Measurements from ENCODE around the gene OPALIN.

The OPALIN gene

DNA sequence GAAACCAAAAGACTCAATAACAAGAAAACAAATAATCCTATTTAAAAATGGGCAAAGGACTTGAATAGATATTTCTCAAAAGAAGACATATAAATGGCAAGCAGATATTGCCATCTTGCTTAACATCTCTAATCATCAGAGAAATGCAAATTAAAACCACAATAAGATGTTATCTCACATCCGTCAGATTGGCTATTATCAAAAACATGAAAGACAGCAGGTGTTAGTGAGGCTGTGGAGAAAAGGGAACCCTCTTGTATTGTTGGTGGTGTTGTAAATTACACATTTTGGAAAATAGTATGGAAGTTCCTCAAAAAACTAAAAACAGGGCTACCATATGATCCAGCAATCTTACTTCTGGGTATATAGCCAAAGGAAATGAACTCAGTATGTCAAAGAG, 25.7 kb downstream of the OPALIN start:
- Histone ChIP-seq H3K9ac (ENCODE audit: low read length) (no peak overlapping the region), H3K36me3 (ENCODE audit: control insufficient read depth, low read depth, low read length) (no peaks in the 10 kb centered on the region), H3K9me3 (ENCODE audit: control insufficient read depth, low read depth, low read length) (no peaks in the 10 kb centered on the region), H3K4me3 (ENCODE audit: low read length) (no peak overlapping the region), H3K27ac (ENCODE audit: low read length) (no peak overlapping the region), H3K27me3 (ENCODE audit: control insufficient read depth, insufficient read depth, low read length) (no peaks in the 10 kb centered on the region), H3K4me1 (ENCODE audit: control insufficient read depth, low read depth, low read length) (peaks cover 3% of the 10 kb centered on the region)

DNA sequence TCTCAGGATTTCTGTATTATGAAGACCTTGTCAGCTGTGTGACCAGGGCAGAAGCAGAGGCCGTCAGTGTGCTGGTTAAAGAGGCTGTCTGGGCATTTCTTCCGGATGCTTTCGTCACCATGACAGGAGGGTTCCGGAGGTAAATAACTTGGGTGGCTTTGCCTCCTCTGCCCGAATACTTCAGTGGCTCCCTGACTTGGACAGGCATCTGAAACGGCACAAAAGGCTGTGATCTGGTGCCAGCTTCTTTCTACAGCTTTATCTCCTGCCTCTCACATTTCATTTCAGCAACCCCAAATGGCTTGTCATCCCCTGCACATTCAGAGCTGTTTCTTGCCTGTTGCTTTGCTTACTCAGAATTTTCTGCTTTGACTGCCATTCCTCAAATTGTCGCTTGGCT, 31.3 kb downstream of the OPALIN start:
- Histone ChIP-seq H3K4me3 (ENCODE audit: low read length) (no peak overlapping the region), H3K27ac (ENCODE audit: low read length) (no peak overlapping the region), H3K9ac (ENCODE audit: low read length) (no peak overlapping the region), H3K4me1 (ENCODE audit: control insufficient read depth, low read depth, low read length) (no peaks in the 10 kb centered on the region), H3K36me3 (ENCODE audit: control insufficient read depth, low read depth, low read length) (no peaks in the 10 kb centered on the region), H3K9me3 (ENCODE audit: control insufficient read depth, low read depth, low read length) (no peaks in the 10 kb centered on the region), H3K27me3 (ENCODE audit: control insufficient read depth, insufficient read depth, low read length) (no peaks in the 10 kb centered on the region)

DNA sequence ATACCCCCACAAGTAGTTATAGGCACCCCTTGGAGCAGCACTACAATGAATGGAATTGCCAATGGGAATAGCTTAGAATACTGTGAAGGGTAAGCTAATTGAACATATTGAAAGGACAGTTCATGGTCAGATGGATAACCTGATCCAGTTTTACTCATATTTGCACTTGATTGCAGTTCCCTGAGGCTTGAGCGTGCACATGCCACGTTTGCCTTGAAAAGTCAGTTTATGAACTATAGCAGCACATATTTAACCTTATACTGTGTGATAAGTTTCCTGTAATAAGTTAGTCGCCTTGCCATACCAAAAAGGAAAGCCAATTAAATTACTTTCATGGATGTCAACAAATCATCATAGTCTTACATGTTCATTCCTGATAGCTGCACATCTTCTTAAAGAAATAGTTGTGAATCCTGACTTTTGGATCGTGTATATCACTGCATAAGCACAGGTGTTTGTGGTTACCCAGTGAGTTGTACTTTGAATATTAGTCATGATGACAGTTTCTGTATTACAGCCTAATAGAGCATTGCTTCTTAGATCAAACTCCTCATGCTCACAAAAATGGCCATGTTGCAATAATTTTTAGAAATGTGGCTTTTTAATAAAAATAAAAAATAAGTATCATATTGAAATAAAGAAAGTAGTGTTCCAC, 33.0 kb downstream of the OPALIN start:
- Histone ChIP-seq H3K9ac (ENCODE audit: low read length) (no peak overlapping the region), H3K9me3 (ENCODE audit: control insufficient read depth, low read depth, low read length) (no peaks in the 10 kb centered on the region), H3K4me3 (ENCODE audit: low read length) (no peak overlapping the region), H3K27me3 (ENCODE audit: control insufficient read depth, insufficient read depth, low read length) (no peaks in the 10 kb centered on the region), H3K4me1 (ENCODE audit: control insufficient read depth, low read depth, low read length) (no peaks in the 10 kb centered on the region), H3K36me3 (ENCODE audit: control insufficient read depth, low read depth, low read length) (no peaks in the 10 kb centered on the region), H3K27ac (ENCODE audit: low read length) (no peak overlapping the region)

DNA sequence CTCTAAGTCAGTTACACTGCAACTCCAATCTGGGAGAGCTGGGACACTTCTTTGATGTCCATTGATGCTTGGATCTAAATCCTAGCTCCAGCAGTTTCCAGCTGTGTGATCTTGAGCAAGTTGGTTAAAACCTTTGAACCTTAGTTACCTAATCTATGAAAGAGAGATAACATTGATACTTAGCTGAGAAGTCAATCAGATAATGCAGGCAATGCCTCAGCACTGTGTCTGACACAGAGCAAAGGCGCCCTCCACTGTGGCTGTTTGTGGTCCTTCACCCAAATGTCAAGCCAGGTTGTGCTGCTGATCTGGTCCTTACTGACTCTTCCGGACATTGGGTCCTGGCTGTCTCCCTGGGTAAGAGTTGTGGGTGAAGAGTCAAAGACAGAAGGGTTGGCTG, 34.4 kb downstream of the OPALIN start:
- Histone ChIP-seq H3K36me3 (ENCODE audit: control insufficient read depth, low read depth, low read length) (no peaks in the 10 kb centered on the region), H3K9ac (ENCODE audit: low read length) (no peak overlapping the region), H3K4me1 (ENCODE audit: control insufficient read depth, low read depth, low read length) (no peaks in the 10 kb centered on the region), H3K27me3 (ENCODE audit: control insufficient read depth, insufficient read depth, low read length) (no peaks in the 10 kb centered on the region), H3K27ac (ENCODE audit: low read length) (no peak overlapping the region), H3K4me3 (ENCODE audit: low read length) (no peak overlapping the region), H3K9me3 (ENCODE audit: control insufficient read depth, low read depth, low read length) (no peaks in the 10 kb centered on the region)

DNA sequence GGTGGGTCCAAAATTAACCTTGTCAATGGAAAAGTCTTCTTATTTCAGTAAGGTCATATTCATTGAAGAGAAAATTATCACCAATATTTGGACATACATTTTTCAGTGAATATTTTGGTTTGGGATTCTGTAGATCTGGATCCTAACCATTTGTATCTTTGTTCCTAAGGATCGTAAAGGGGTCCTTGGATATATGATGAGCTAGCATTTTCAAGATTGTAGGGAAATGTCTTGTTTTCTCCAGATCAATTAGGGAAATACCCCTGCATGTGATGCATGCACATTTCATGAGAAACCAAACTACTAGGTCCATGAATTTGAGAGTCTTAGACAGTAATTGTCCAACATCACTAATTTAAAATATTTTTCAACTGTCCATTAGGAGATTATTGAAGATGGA, 36.5 kb downstream of the OPALIN start:
- Histone ChIP-seq H3K4me3 (ENCODE audit: low read length) (no peak overlapping the region), H3K27me3 (ENCODE audit: control insufficient read depth, insufficient read depth, low read length) (no peaks in the 10 kb centered on the region), H3K36me3 (ENCODE audit: control insufficient read depth, low read depth, low read length) (no peaks in the 10 kb centered on the region), H3K4me1 (ENCODE audit: control insufficient read depth, low read depth, low read length) (no peaks in the 10 kb centered on the region), H3K9me3 (ENCODE audit: control insufficient read depth, low read depth, low read length) (no peaks in the 10 kb centered on the region), H3K27ac (ENCODE audit: low read length) (no peak overlapping the region), H3K9ac (ENCODE audit: low read length) (no peak overlapping the region)

DNA sequence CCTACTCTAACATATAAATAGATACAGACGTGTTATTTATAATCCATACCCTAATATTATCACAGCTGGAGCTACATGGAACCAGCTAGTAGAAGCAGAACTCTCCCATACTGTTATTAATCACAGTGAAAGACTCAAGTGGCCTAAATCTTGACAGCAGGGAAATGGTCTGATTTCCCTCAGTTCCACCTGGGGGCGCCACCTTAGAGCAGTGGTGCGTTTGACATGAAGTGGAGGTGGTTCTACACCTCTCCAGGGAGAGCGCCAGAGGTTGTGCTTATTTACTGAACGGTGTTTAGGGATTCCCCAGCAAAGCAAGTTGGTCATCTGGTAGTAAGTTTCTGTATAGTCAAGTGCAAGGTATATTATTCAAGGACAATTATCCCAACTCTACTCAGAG, 37.0 kb downstream of the OPALIN start:
- no peaks in the 10 kb centered on the region for H3K4me1 ChIP-seq (ENCODE audit: control insufficient read depth, low read depth, low read length)
- H3K27ac ChIP-seq (ENCODE audit: low read length) = no peak overlapping the region
- H3K36me3 ChIP-seq (ENCODE audit: control insufficient read depth, low read depth, low read length) = no peaks in the 10 kb centered on the region

DNA sequence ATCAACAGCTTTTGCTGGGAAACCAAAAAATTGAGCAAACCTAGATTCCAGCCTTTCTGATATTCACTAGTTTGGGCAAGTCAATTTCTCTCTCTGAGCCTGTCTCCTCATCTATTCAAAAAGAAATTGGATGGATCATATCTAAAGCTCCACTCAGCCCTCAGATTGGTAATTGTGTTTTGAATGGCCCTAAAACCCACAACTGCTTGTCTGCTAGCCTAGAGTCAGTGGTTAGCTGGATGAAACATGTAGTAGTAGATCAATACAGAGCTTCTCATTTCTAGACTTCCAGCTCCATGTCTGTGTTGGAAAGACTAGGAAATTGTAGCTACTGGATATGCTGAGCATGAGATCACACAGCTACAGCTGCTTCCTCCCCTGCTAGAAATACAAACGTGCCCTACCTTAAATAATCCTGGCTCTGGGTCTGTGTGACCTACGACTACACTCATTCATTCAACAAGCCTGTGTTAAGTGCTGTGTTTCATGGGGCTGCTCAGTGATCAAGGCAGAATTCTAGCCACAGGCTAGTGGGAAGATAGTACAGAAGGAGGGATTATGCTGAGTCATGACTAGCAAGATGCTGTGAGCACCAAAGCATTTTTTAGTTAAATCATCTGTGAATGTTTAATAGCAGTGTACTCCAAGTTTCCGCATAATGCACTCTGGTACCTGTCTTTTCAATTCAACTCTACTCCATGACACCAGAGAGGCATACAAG, 38.9 kb downstream of the OPALIN start:
- H3K27me3 ChIP-seq (ENCODE audit: control insufficient read depth, insufficient read depth, low read length) = no peaks in the 10 kb centered on the region
- no peak overlapping the region for H3K9ac ChIP-seq (ENCODE audit: low read length)
- H3K4me3 ChIP-seq (ENCODE audit: low read length) = no peak overlapping the region
- peaks cover 4% of the 10 kb centered on the region for H3K4me1 ChIP-seq (ENCODE audit: control insufficient read depth, low read depth, low read length)
- H3K27ac ChIP-seq (ENCODE audit: low read length) = no peak overlapping the region
- H3K9me3 ChIP-seq (ENCODE audit: control insufficient read depth, low read depth, low read length) = no peaks in the 10 kb centered on the region
- H3K36me3 ChIP-seq (ENCODE audit: control insufficient read depth, low read depth, low read length) = no peaks in the 10 kb centered on the region

More for the DNA sequence above, 37.0 kb downstream of the OPALIN start:
- no peaks in the 10 kb centered on the region for H3K9me3 ChIP-seq (ENCODE audit: control insufficient read depth, low read depth, low read length)
- no peak overlapping the region for H3K9ac ChIP-seq (ENCODE audit: low read length)
- no peaks in the 10 kb centered on the region for H3K27me3 ChIP-seq (ENCODE audit: control insufficient read depth, insufficient read depth, low read length)
- H3K4me3 ChIP-seq (ENCODE audit: low read length) = no peak overlapping the region

DNA sequence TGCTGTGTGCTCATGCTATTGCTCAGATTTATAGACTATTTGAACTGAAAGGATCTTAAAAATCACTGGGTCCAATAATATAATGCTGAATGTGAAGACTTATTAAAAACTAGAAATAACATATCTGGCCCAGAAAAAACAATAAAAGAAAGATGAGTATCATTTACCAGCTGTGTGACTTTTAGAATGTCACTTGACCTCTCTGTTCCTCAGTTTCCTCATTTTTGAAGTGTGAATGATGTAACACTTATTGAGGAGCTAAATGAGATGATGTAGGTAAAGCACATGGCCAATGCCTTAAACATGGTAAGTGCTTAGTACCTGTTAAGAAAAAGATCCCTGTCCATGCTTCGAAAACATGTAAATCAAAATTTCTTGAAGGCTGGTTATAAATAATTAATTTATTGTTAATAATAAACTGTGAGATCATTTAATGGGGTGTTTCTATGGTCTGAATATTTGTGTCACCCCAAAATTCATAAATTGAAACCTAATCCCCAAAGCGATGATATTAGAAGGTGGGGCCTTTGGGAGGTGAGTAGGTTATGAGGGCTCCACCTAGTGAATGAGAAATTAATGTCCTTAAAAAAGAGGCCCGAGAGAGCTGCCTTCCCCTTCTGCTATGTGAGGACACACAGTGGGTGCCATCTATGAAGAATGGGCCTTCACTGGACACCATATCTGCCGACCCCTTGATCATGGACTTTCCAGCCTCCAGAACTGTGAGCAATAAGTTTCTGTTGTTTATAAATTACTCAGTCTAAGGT, 41.6 kb downstream of the OPALIN start:
- Histone ChIP-seq H3K9ac (ENCODE audit: low read length) (no peak overlapping the region), H3K9me3 (ENCODE audit: control insufficient read depth, low read depth, low read length) (no peaks in the 10 kb centered on the region), H3K36me3 (ENCODE audit: control insufficient read depth, low read depth, low read length) (no peaks in the 10 kb centered on the region), H3K27me3 (ENCODE audit: control insufficient read depth, insufficient read depth, low read length) (no peaks in the 10 kb centered on the region), H3K4me1 (ENCODE audit: control insufficient read depth, low read depth, low read length) (peaks cover 7% of the 10 kb centered on the region), H3K4me3 (ENCODE audit: low read length) (no peak overlapping the region), H3K27ac (ENCODE audit: low read length) (no peak overlapping the region)

DNA sequence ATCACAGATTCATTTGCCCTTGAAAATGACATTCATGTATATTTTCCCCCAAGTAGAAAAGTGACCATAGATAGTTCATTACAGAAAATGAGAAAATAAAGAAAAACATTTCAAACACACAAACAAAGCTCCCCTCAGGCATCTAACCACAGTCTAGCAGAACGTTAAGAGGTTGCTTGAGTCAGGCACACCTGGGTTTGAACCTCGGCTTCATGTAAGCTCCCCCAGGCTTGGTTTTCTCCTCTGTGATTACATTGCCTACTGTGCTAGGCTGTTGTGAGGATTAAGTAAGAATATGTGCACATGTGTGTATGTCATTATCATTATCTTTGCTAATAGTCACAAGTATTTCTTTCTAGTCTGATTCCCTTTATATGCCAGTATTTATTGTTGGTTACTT, 45.5 kb downstream of the OPALIN start:
- no peak overlapping the region for H3K4me3 ChIP-seq (ENCODE audit: low read length)
- H3K27me3 ChIP-seq (ENCODE audit: control insufficient read depth, insufficient read depth, low read length) = no peaks in the 10 kb centered on the region
- no peaks in the 10 kb centered on the region for H3K36me3 ChIP-seq (ENCODE audit: control insufficient read depth, low read depth, low read length)
- H3K9ac ChIP-seq (ENCODE audit: low read length) = no peak overlapping the region
- H3K4me1 ChIP-seq (ENCODE audit: control insufficient read depth, low read depth, low read length) = peaks cover 40% of the 10 kb centered on the region
- no peak overlapping the region for H3K27ac ChIP-seq (ENCODE audit: low read length)
- no peaks in the 10 kb centered on the region for H3K9me3 ChIP-seq (ENCODE audit: control insufficient read depth, low read depth, low read length)

DNA sequence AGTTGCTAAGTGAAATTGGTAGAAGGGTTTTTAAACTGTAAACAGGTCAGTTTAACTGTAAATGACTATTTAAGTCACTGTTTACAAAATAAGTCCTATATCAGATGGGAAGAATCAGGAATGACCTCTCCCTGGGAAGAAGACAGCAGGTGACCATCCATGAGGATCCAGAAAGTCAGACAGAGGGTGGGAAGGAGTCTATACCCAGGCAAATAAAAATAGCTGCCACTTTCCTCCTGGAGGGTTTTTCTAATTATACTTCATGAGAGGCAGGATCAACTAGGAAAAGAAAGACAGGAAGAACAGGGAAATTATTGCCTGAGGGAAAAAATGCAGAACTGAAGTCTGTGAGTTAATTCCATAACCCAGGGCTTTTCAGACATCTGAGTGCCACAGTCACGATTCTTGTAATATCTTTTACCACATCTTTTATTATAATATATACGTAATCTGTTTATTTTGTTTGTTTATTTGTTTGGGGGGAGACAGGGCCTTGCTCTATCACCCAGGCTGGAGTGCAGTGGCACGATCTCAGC, 47.6 kb downstream of the OPALIN start:
- Histone ChIP-seq H3K4me3 (ENCODE audit: low read length) (no peak overlapping the region), H3K27ac (ENCODE audit: low read length) (no peak overlapping the region), H3K36me3 (ENCODE audit: control insufficient read depth, low read depth, low read length) (no peaks in the 10 kb centered on the region), H3K4me1 (ENCODE audit: control insufficient read depth, low read depth, low read length) (peaks cover 50% of the 10 kb centered on the region), H3K9ac (ENCODE audit: low read length) (no peak overlapping the region), H3K27me3 (ENCODE audit: control insufficient read depth, insufficient read depth, low read length) (no peaks in the 10 kb centered on the region), H3K9me3 (ENCODE audit: control insufficient read depth, low read depth, low read length) (no peaks in the 10 kb centered on the region)

DNA sequence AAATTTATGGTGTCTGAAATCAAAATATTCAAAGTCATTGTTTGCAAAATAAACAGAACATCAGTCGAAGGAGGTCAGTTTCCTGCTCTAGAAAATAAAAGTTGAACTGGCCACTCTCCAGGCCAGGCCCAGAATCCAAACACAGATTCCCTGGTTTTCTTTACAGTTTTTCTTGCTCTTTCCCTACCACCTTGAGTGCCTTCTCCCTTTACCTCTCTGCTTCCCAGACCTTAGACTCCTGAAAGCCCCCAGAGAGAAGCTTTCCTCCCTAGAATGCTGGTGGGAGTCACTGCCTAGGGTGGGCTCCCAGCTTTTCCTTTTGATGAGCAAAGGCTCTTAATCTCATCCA, 48.5 kb downstream of the OPALIN start:
- Histone ChIP-seq H3K36me3 (ENCODE audit: control insufficient read depth, low read depth, low read length) (no peaks in the 10 kb centered on the region), H3K27me3 (ENCODE audit: control insufficient read depth, insufficient read depth, low read length) (no peaks in the 10 kb centered on the region), H3K27ac (ENCODE audit: low read length) (peak overlapping the region; percentile 66), H3K9ac (ENCODE audit: low read length) (peak overlapping the region; percentile 35), H3K4me1 (ENCODE audit: control insufficient read depth, low read depth, low read length) (peaks cover 50% of the 10 kb centered on the region), H3K9me3 (ENCODE audit: control insufficient read depth, low read depth, low read length) (no peaks in the 10 kb centered on the region), H3K4me3 (ENCODE audit: low read length) (peak overlapping the region; percentile 20)

Measured in iPS-18a (cell line).